GM18498 (cell line): ENCODE results near the gene STYK1.
"Not testable (repeated sequence)": the region's sequence is repeated elsewhere in the genome, so short reads cannot be mapped to it uniquely, and the experiment has no call there.

Experiments
- ATAC-seq: cut with Tn5 transposase; IDR thresholded peaks from one replicate; pipeline ENCODE4 v1.9.1; 2021; ENCODE audit warnings: mild to moderate bottlenecking, moderate library complexity; ENCODE audit not compliant: unreplicated experiment

STYK1 gene

DNA sequence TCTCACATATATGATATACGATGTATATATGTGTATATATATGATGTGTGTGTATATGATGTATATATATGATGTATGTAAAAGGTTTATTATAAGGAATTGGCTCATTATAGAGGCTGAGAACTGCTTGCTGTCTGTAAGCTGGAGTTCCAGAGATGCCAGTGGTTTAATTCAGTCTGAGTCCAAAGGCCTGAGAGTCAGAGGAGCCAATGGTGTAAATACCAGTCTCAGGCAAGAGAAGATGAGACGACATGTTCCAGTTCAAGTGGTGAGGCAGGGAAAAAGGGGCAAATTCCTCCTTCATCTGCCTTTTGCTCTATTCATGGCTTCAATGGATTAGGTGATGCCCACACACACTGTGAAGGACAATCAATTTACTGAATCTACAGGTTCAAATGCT is 17.1 kb upstream of the STYK1 start:
- ATAC-seq = no peak

DNA sequence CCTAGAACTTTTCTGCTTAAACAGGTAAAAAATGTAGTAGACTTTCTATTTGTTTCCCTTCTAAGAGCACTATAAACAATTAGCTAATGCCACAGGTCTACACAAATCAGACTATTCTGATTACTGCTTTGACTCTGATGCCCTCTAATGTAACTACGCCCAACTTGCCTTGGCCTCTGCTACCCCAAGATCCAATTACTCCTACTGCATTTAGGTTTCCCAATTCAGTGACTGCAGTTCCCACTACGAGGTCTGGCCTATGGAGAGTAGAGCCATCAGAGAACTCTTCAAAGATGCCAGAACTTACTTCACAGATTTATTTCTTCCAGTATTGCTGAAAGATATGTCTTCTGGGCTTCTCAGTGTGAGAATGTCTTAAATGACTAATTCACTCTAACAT is 15.3 kb upstream of the STYK1 start:
- ATAC-seq = no peak

DNA sequence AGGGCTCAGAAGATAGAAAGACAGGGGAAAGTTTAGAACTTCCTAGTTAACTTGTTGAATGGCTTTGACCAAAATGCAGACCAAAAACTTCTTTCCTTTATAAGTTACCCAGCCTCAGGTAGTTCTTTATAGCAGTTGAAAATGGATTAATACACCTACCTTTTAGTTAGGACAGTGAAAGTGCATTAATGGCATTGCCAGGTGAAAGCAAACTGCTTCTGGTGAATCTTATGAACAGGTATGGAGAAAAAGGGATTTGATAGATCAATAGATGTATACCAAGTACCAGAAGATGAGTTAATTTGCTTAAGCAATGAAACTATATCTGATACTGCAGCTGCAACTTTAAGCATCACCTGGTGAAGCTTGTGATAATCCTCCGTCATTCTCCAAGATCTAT is 14.2 kb upstream of the STYK1 start:
- no peak for ATAC-seq

DNA sequence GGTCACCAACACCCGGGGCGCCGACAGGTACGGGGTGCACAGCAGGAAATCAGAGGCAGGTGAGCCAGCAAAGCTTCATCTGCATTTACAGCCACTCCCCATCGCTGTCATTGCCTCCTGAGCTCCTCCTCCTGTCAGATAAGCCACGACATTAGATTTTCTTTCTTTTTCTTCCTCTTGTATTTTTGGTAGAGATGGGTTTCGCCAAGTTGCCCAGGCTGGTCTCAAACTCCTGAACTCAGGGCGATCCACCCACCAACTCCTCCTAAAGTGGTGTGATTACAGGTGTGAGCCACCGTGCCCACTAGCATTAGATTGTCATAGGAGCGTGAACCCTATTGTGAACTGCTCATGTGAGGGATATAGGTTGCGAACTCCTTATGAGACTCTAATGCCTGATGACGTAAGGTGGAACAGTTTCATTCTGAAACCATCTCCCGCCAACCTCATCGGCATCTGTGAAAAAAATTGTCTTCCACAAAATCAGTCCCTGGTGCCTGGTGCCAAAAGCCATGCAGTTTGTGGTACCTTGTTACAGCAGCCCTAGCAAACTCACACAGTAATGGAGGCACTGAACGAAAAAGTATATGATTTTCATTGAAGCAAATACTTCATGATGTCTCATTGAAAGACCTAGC is 1.5 kb downstream of the STYK1 start:
- ATAC-seq = no peak

DNA sequence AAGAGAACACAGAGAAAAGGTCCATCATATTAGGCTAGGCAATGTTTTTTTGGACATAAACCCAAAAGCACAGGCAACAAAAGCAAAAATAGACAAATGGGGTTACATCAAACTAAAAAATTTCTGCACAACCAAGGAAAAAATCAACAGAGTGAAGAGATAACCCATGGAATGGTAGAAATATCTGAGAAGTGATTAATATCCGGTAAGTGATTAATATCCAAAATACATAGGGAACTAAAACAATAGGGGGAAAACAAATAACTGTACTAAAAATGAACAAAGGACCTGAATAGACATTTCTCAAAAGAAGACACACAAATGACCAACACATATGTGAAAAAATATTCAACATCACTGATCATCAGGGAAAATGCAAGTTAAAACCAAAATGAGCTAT is 4.3 kb downstream of the STYK1 start:
- ATAC-seq = no peak

DNA sequence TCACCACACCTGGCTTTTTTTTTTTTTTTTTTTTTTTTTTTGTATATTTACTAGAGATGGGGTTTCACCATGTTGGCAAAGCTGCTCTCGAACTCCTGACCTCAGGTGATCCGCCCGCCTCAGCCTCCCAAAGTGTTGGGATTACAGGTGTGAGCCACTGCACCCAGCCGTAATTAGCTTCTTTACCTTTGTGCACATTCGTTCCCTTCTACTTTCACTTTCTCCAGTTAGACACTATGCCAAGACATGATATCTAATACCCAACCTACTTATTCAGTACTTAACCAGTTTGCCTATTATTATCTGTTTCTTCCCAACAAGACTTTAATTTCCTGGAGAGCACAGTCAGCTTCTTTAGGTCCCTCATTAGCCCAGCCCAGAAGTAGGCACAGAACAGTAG is 5.3 kb downstream of the STYK1 start:
- no peak for ATAC-seq

DNA sequence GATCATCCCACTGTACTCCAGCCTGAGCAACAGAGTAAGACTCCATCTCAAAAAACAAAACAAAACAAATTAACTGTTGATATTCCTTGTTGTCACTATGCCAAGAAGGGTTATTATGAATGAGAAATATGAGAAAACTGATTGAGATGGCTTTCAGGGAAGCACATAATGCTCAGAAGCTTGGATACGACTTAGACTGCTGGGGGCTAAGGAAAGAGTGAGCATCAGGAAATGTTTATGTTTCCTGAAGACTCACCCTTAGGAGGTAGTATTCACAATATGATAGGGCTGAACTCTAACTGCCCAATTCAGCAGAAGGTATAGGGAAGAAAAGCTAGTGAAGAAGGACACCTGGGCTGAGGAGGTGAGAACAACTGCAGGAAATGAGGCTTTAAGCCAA is 6.3 kb downstream of the STYK1 start:
- ATAC-seq = no peak

DNA sequence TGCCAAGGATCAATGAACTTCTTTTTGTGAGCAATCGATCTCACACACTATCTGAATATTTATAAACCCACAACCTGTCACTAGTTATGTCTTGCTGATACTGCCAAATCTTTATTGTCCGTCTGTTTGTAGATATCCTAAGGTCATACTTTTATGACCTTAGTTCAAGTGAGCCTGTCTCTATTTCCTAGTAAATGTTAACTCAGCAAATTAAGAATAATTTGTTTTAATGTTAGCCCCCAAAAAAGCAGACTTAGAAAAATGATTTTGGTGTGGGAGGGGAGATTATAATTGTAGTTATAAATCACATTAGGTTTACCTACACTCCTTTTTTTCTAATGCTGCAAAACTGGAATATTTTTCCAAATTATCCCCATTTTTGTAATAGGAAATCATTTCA is 9.4 kb downstream of the STYK1 start:
- no peak for ATAC-seq

DNA sequence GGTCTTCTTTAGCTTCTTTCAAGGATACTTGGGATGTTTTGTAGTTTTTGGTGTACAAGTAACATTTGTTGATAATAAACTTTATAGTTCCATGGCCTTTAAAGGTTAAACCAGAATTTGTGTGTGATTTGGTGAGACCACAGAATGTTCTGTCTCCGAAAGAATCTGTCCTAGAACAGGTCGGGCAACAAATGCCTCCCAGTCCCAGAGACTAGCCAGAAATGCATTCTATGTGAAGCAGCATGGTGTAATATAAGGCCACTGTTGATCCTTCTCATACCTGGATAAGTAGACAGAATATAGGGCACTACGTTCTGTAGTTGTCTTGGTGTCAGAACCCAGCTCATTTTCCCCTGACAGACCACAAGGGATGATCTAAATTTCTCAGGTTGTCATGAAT is 10.0 kb downstream of the STYK1 start:
- no peak for ATAC-seq

DNA sequence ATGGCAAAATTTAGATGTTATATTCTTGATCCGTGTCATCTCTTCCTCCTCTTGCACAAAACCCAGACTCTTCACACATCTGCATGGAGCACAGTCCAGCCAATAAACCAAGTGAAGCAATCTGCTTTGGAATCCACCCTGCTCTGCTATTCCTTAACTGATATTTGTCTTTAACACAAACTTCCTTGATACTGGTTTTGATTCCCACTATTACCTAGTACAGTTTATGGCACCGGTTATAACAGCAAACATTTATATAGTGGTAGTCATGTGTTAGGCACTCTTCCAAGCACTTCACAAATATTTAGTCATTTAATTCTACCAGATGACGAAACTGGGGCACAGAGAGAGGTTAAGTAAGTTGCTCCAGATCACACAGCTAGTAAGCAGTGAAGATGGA is 12.5 kb downstream of the STYK1 start:
- no peak for ATAC-seq

DNA sequence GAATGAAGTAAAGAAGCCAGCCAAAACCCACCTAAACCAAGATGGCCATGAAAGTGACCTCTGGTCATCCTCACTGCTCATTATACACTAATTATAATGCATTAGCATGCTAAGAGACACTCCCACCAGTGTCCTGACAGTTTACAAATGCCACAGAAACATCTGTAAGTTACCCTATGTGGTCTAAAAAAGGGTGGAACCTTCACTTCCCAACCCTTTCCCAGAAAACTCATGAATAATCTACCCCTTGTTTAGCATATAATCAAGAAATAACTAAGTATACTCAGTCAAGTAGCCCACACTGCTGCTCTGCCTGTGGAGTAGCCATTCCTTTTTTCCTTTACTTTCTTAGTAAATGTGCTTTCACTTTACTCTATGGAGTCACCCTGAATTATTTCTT is 19.8 kb downstream of the STYK1 start:
- no peak for ATAC-seq

DNA sequence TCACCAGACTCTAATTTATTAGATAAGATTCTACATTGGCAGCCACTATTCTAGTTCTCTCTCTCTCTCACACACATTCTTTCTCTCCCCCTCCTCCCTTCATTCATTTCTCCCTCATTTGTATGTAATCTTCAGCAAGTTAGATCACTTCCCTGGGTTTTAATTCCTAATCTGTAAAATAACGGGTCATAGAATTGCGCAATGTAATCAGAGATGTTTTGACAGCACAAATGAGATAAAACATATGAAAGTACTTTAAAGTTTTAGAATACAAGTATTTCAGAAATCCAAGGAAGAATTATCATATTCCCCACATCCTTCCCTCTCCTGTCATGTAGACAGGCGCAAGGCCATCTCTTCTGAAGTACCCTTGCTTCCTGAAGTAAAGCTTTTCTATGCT is 21.7 kb downstream of the STYK1 start:
- ATAC-seq = no peak

DNA sequence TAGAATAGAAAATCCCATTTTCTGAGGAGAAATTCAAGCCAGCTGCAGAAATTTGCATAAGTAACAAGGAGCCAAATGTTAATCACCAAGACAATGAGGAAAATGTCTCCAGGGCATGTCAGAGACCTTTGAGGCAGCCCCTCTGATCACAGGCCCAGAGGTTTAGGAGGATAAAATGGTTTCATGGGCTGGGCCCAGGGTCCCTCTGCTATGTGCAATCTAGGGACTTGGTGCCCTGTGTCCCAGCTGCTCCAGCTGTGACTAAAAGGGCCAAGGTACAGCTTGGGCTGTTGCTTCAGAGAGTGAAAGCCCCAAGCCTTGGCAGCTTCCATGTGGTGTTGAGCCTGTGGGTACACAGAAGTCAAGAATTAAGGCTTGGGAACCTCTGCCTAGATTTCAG is 27.3 kb downstream of the STYK1 start:
- ATAC-seq = not testable (repeated sequence)

DNA sequence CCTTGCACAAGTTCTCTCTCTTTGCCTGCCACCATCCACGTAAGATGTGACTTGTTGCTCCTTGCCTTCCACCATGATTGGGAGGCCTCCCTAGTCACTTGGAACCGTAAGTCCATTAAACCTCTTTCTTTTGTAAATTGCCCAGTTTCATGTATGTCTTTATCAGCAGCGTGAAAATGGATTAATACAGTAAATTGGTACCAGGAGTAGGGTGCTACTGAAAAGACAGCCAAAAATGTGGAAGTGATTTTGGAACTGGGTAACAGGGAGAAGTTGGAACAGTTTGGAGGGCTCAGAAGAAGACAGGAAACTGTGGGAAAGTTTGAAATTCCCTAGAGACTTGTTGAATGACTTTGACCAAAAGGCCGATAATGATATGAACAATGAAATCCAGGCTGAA is 27.9 kb downstream of the STYK1 start:
- ATAC-seq = no peak

DNA sequence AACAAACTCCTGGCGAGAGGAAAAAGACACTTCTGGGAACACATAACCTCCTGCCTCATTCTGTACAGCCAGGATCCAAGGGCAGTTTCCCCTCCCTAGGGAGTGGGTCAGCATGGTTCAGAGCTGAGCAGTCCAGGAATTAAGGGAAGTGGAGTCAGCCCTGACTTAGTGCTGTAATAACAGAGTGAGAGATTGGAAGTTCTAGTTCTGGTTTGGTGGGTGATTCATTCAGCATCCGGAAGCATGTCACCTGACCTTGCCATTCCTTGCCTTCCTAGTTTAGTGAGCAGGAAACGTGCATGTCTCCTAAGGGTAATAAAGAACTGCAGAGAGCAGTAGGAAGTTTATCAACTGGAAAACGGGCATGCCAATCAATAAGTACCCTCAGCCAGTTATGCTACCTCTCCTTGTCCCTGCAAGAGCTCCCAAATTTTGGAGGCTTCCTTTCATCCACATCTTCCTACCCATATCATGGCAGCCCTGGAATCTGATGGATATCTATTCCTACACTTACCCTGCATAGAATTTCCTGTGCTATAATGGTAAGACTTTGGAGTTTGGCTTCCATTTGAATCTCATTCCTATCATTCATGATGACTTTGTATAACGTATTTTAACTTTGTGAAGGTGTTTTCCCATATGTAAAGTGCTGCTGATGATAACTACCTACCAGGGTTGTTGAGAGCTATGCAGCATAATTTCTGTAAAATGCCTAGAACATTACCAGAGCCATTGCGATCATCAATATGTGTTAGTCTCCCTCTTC is 31.9 kb downstream of the STYK1 start:
- no peak for ATAC-seq

DNA sequence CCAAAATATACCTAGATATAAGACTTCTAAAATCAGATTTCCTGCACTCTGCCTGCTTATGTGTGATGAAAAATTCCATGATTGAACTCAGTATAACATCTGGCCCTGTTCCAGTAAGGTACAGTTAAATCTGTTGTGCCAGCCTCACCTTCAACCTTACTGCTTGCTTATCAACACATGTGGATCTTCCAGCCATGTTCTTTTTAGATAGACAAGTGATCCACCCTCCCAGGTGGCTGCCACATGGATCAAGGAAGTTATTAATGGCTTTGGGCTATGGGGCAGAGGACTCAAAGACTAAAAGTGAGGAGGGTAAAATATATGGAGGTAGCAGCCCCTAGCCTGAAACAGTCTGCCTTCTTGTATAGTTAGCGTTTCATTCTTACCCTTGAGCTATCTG is 35.1 kb downstream of the STYK1 start:
- no peak for ATAC-seq

DNA sequence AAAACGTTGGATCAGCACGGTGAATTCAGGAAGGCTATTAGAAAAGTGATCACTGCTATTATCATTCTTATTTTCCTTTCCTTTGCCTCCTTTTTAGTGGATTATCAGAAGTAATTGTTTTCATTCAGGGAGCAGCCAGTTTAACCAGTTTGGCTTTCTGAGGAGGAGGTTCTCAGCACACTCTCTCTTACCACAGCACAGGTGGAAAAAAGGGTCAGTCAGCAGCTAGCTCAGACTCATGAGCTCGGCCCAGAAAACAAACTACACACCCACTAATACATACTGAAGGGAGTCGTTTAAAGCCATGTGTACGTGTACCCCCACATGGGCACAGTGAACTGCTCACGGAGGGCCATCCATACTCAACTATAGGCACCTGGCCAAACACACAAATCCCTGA is 37.2 kb downstream of the STYK1 start:
- ATAC-seq = no peak

DNA sequence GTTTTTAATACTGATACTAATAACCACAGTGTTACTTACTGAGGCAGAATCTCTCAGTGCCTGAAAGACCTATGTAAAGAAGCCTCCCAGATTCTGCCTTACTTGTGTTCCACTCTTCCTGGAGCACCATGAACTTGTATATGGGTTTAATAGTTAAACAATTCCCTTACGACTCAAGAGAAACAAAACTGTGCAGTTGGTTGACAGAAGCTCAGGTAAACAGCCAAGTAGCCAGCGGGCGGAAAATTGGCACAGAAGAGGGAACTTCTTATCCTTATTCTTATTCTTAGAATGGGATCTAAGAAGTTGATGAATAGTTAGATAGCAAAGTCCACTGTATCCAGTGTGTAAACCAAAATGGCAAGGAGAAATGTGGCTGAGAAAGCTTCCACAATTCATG is 37.7 kb downstream of the STYK1 start:
- ATAC-seq = no peak

DNA sequence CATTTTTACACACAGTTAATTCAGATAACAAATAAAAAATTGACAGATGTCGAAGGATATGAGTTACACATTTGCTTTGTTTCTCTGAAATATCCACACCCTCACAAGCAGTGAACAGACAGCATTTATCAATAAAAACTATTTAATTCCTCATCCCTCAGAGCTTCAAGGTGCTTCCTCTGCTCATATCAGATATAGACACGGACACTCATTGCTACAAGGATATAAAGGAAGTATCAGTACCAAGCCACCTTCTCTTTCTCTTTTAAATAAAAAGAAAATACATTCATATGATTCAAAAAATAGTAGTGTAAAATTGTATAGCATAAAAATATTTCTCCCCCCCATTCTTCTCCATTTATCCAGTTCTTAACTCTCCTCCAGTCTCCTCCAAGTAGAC is 38.5 kb downstream of the STYK1 start:
- ATAC-seq = no peak

DNA sequence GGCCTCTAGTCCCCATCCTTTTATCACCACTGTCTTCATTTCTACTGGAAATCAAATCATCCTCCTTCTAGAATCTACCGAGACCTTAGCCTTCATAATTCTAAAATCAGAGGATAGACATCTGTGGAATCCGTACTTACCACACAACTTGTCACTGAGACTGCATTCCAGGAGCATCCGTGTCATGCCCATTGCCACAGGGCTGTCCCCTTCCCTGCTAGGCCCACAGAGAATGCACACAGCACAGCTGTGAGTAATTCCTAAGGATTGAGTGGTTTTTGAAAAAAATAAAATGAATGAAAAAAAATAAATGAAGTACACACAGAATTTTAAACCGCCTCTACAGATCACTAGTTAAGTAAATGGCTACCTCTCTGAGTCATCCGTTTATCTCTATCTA is 39.4 kb downstream of the STYK1 start:
- no peak for ATAC-seq

DNA sequence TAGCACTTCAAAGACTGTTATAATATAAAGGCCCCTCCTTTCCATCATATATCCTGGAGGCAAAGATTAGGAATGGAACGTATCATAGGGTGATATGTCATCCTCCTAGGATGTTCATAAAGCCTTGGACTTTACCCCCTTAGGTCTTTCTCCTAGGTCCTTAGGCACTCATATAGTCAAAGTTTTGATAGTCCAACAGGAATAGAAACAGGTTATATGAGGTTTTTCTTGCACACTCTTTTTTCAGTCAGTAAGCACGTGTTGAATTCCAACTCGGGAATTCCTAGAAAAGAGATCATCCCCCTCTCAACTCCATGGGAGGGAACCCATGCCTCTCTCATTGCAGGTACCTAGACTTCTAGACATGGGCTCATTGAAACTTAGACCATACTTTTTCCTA is 40.3 kb downstream of the STYK1 start:
- ATAC-seq = no peak

DNA sequence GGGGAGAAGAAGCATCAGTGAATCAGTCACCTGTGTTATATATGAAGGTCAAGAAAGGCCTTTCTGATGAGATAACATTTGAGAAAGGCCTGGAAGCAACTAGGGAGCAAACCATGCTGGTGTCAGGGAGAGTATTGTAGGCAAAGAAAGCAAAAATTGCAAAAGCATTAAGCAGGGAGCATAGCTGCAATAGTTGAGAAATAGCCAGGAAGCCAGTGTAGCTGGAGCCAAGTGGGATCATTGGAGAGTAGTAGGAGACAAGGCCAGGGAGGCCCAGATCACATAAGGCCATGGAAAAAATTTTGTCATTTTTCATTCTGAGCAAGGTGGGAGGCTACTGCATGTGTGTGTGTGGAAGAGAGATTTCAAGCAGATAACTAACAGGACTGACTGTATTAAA is 41.6 kb downstream of the STYK1 start:
- ATAC-seq = no peak

DNA sequence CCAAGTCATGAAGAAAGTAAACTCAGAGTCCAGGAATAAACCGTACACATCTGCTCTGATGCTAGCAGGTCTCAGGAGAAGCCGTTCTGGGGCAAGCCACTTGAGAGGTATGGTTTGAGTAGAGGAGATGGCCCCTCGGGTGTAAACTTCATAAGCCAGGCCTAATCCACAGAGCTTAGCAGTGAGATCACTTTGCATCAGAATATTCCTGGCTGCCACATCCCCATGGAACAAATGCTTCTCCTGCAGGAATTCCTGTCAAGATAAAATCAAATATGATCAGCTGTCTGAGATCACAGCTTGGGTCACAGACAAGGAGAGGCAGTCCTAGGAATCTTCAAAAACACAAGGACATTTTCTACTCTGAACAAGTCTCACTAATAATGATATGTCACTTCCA is 49.2 kb downstream of the STYK1 start:
- no peak for ATAC-seq
